HepG2 (cell line): ENCODE measurements around the gene KRTAP12-1. TPM values are rescaled to one million over a fixed set of nuclear protein-coding genes. Genes with fewer than 3 reads are reported as not detected.

ENCODE experiments used
- ATAC-seq: fragments of 200-7000 bp; cut with Tn5 transposase; 3 replicates; pipeline ENCODE4 v1.9.1; 2020; ENCODE audit warnings: mild to moderate bottlenecking, moderate library complexity
- BruUV-seq: library from RNA; stranded (reverse); fragments of 400-500 nt; replicated peaks from 2 replicates; lab custom pipeline; 2021; lab: Mats Ljungman, UMichigan
- CTCF ChIA-PET: fragments of 300-600 bp; formaldehyde crosslinking; extraction: SDS; loops from one replicate; lab custom pipeline; 2021; ENCODE audit warnings: low total read pairs, inconsistent platforms, low intra/inter-chr PET ratio; lab: Yijun Ruan, JAX
- POLR2A ChIA-PET: fragments of 350-600 bp; sonication (Branson Sonifier 250); formaldehyde crosslinking; loops from one replicate; lab custom pipeline; 2020; ENCODE audit warnings: antibody characterized with exemption, inconsistent platforms; lab: Yijun Ruan, JAX
- DNase-seq: peaks from one replicate; pipeline ENCODE4 v3.0.0-alpha.2; 2015; ENCODE audit warnings: low spot score
- FAIRE-seq: peaks from 3 replicates; lab custom pipeline; 2011; peaks lifted over from hg19 to GRCh38; lab: Jason Lieb, UNC
- H2AFZ ChIP-seq: one replicate; pipeline ENCODE4 v1.6.1; 2011; ENCODE audit warnings: low read length, inconsistent platforms
- H3K27ac ChIP-seq: fragments of 300-600 bp; 3 replicates; pipeline ENCODE4 v1.8.0; 2011; ENCODE audit warnings: mixed run types, mild to moderate bottlenecking, mixed read lengths, low read length, inconsistent platforms; ENCODE audit not compliant: insufficient read depth; ENCODE audit errors: extremely low read length
- H3K27me3 ChIP-seq, 2 experiments: fragments of 200-600 bp in 1 of 2; 2 replicates in 1 of 2; 3 replicates in 1 of 2; pipeline versions ENCODE4 v1.6.0 to v1.8.0; 2011; ENCODE audit warnings: low read length in 2 of 2, mild to moderate bottlenecking in 2 of 2, moderate library complexity in 2 of 2, inconsistent platforms in 1 of 2; ENCODE audit not compliant: insufficient read depth in 2 of 2, control insufficient read depth in 1 of 2
- H3K36me3 ChIP-seq, 2 experiments: fragments of 200-600 bp in 1 of 2; replicated peaks in 1 of 2; 2 replicates in 1 of 2; 3 replicates in 1 of 2; pipeline versions ENCODE4 v1.5.1 to v1.8.0; 2011; ENCODE audit warnings: low read length in 2 of 2, inconsistent platforms in 1 of 2; ENCODE audit not compliant: insufficient read depth in 2 of 2, control insufficient read depth in 1 of 2
- H3K4me1 ChIP-seq: 2 replicates; pipeline ENCODE4 v1.5.1; 2012; ENCODE audit warnings: low read length, inconsistent platforms; ENCODE audit not compliant: insufficient read depth
- H3K4me2 ChIP-seq: 2 replicates; pipeline ENCODE4 v1.6.0; 2011; ENCODE audit warnings: low read depth, low read length, inconsistent platforms
- H3K4me3 ChIP-seq, 3 experiments: fragments of 200-600 bp in 1 of 3; sonication (generic), shearing (Covaris generic) in 1 of 3; replicated peaks in 1 of 3; 2 replicates each; pipeline ENCODE4 v1.5.1; 2011 to 2016; ENCODE audit warnings: low read length in 3 of 3, inconsistent platforms in 2 of 3, low read depth in 2 of 3, mild to moderate bottlenecking in 2 of 3, control low read depth in 1 of 3, mixed read lengths in 1 of 3; ENCODE audit not compliant: insufficient read depth in 1 of 3
- H3K79me2 ChIP-seq: one replicate; pipeline ENCODE4 v1.6.1; 2011; ENCODE audit warnings: low read length, inconsistent platforms; ENCODE audit not compliant: insufficient read depth
- H3K9ac ChIP-seq: 2 replicates; pipeline ENCODE4 v1.6.0; 2011; ENCODE audit warnings: mild to moderate bottlenecking, low read depth, low read length, inconsistent platforms; ENCODE audit not compliant: insufficient read depth
- H3K9me3 ChIP-seq: 2 replicates; pipeline ENCODE4 v1.5.1; 2012; ENCODE audit warnings: mild to moderate bottlenecking, low read length
- H4K20me1 ChIP-seq: 2 replicates; pipeline ENCODE4 v1.6.0; 2011; ENCODE audit warnings: inconsistent platforms, mild to moderate bottlenecking, low read length, moderate library complexity; ENCODE audit not compliant: insufficient read depth
- CBFB ChIP-seq: sonication (generic); formaldehyde crosslinking; IDR thresholded peaks from 2 replicates; pipeline ENCODE4 v1.4.0; 2020; ENCODE audit warnings: missing genetic modification reagents
- DNMT3B ChIP-seq: conservative IDR thresholded peaks from 2 replicates; pipeline ENCODE4 v1.6.1; 2016; ENCODE audit warnings: missing biosample characterization, control low read depth
- EED ChIP-seq: sonication (generic); formaldehyde crosslinking; IDR thresholded peaks from 2 replicates; pipeline ENCODE4 v1.5.0; 2020; ENCODE audit warnings: mild to moderate bottlenecking, missing genetic modification reagents
- ETV6 ChIP-seq: sonication (generic); formaldehyde crosslinking; conservative IDR thresholded peaks from 2 replicates; pipeline ENCODE4 v1.4.0; 2020; ENCODE audit warnings: missing genetic modification reagents
- JUNB ChIP-seq: sonication (generic); formaldehyde crosslinking; IDR thresholded peaks from 2 replicates; pipeline ENCODE4 v1.8.0; 2022; ENCODE audit warnings: missing genetic modification reagents, mild to moderate bottlenecking, borderline replicate concordance
- JUND ChIP-seq: sonication (generic); formaldehyde crosslinking; IDR thresholded peaks from 2 replicates; pipeline ENCODE4 v1.8.0; 2022; ENCODE audit warnings: mild to moderate bottlenecking, missing genetic modification reagents
- MAZ ChIP-seq, 2 experiments: sonication (generic) in 1 of 2; formaldehyde crosslinking in 1 of 2; IDR thresholded peaks; 2 replicates each; pipeline versions ENCODE4 v1.5.0 to v1.6.1; 2012 to 2020; ENCODE audit warnings: low read depth in 2 of 2, mild to moderate bottlenecking in 2 of 2, borderline replicate concordance in 1 of 2, improper control_type of control experiment in 1 of 2, low read length in 1 of 2, missing genetic modification reagents in 1 of 2, moderate library complexity in 1 of 2
- NCOA5 ChIP-seq: sonication (generic); formaldehyde crosslinking; IDR thresholded peaks from 2 replicates; pipeline ENCODE4 v1.4.0; 2020; ENCODE audit warnings: missing genetic modification reagents
- PRMT3 ChIP-seq: sonication (generic); formaldehyde crosslinking; IDR thresholded peaks from 2 replicates; pipeline ENCODE4 v1.8.1; 2022; ENCODE audit warnings: low read depth, mild to moderate bottlenecking, moderate library complexity, missing genetic modification reagents, borderline replicate concordance
- TARDBP ChIP-seq: sonication (generic); formaldehyde crosslinking; IDR thresholded peaks from 2 replicates; pipeline ENCODE4 v1.8.0; 2022; ENCODE audit warnings: mild to moderate bottlenecking, missing genetic modification reagents
- TP53 ChIP-seq: sonication (generic); formaldehyde crosslinking; conservative IDR thresholded peaks from 2 replicates; pipeline ENCODE4 v1.4.0; 2020; ENCODE audit warnings: missing genetic modification reagents
- ZBTB38 ChIP-seq: sonication (generic); formaldehyde crosslinking; IDR thresholded peaks from 2 replicates; pipeline ENCODE4 v1.5.1; 2020; ENCODE audit warnings: mild to moderate bottlenecking, missing genetic modification reagents
- ZKSCAN1 ChIP-seq: fragments of 150-350 bp; IDR thresholded peaks from 2 replicates; pipeline ENCODE4 v1.6.1; 2014; ENCODE audit warnings: low read length
- ZNF674 ChIP-seq: sonication (generic); formaldehyde crosslinking; IDR thresholded peaks from 2 replicates; pipeline ENCODE4 v1.5.0; 2020; ENCODE audit warnings: low read depth, mild to moderate bottlenecking, missing genetic modification reagents
- ZNF891 ChIP-seq: sonication (generic); formaldehyde crosslinking; IDR thresholded peaks from 2 replicates; pipeline ENCODE4 v1.5.0; 2020; ENCODE audit warnings: mild to moderate bottlenecking, missing genetic modification reagents
- WGBS: methylation state at CpG from one replicate; pipeline ENCODE4 v1.1.6; 2017; ENCODE audit warnings: low lambda C conversion rate; 5-methylcytosine and 5-hydroxymethylcytosine counted together
- in situ Hi-C: cut with HindIII; loops from 2 replicates; pipeline ENCODE4 v1.10.0; 2017; ENCODE audit warnings: low pct_unique_long_range_greater_than_20kb; ENCODE audit not compliant: extremely low pct_ligation_motif_present
- intact Hi-C: fragments of 100-400 bp; cut with micrococcal nuclease; formaldehyde crosslinking; loops from one replicate; pipeline ENCODE4 v1.10.0; 2022; ENCODE audit not compliant: unreplicated experiment
- polyA plus RNA-seq, 8 experiments: library from polyadenylated mRNA; depleted of rRNA in 3 of 8; stranded (reverse) in 7 of 8; unstranded in 1 of 8; fragments of >200 nt; fragmentation: Illumina TruSeq in 4 of 8; extraction: Trizol in 4 of 8; gene quantifications; 2 replicates each; pipeline versions ENCODE4 v1.2.1 to v1.2.3, GENCODE V29; 2011 to 2016; ENCODE audit warnings: low read depth in 4 of 8, missing spikeins in 1 of 8, mixed read lengths in 1 of 8; ENCODE audit not compliant: insufficient read depth in 1 of 8
- total RNA-seq, 5 experiments: library from RNA; depleted of rRNA; stranded (reverse); fragments of >200 nt; fragmentation: Illumina TruSeq; extraction: Trizol; gene quantifications; 2 replicates each; pipeline ENCODE4 v1.2.3, GENCODE V29; 2016; ENCODE audit warnings: low read depth in 1 of 5
- TF ChIP-seq, protein P1 (sequence below): sonication (generic); formaldehyde crosslinking; IDR thresholded peaks from 2 replicates; pipeline ENCODE4 v1.4.0; 2020; ENCODE audit warnings: missing genetic modification reagents

The KRTAP12-1 gene
- total and polyA plus RNA-seq, 2 of the 13 experiments (the other 11 are each of a cell fraction or from before 2014, with no cell fraction given), result not detected

DNA sequence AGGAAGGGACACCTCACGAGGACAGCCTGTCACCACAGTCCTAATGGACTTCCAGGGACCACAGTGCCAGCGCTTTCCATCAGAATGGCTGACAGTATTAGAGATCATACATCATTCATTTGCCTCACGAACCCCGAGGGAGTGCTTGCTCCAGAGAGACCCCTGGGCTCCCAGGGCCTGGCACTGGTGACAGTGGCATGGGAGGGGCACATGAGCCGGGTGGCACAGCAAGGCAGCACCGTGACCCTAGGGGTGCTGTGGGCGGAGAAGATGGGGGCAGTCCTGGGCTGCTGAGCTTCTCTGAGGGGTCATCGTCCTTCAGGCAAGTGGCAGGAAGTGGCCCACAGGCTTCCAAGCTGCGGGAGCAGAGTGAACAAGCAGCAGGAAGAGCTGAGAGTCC, 45.8 kb upstream of the KRTAP12-1 start (continued):
- TF ChIP-seq, protein P1, sequence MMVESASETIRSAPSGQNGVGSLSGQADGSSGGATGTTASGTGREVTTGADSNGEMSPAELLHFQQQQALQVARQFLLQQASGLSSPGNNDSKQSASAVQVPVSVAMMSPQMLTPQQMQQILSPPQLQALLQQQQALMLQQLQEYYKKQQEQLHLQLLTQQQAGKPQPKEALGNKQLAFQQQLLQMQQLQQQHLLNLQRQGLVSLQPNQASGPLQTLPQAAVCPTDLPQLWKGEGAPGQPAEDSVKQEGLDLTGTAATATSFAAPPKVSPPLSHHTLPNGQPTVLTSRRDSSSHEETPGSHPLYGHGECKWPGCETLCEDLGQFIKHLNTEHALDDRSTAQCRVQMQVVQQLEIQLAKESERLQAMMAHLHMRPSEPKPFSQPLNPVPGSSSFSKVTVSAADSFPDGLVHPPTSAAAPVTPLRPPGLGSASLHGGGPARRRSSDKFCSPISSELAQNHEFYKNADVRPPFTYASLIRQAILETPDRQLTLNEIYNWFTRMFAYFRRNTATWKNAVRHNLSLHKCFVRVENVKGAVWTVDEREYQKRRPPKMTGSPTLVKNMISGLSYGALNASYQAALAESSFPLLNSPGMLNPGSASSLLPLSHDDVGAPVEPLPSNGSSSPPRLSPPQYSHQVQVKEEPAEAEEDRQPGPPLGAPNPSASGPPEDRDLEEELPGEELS (CRISPR knock-in tag), result no peak
- no peak for TF ChIP-seq MAZ (IDR thresholded peaks at IDR 0.05; ENCODE audit: borderline replicate concordance, low read depth, low read length)
- no peak for TF ChIP-seq MAZ (CRISPR knock-in tag; IDR thresholded peaks at IDR 0.05; ENCODE audit: low read depth)
- TF ChIP-seq ZBTB38, result no peak
- TF ChIP-seq TARDBP (CRISPR knock-in tag), result no peak
- no peak for TF ChIP-seq JUND (CRISPR knock-in tag)

DNA sequence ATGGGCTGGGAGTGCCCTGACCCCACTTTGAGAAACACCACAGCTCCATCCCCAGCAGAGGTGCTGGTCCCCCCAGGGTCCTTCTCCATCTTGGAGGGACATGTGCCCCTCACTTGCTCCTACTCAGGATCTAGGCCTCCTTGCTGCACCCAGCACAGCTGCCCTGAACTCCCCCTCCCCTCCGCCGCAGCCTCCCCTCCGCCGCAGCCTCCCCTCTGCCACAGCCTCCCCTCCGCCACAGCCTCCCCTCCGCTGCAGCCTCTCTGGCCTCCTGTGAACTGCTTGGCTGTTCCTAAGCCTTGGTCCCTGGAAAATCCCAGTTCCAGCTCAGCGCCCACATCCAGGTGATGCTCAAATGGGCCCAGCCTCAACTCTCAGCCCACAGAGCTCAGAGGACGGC, 45.4 kb upstream of the KRTAP12-1 start:
- Histone ChIP-seq H3K79me2 (no peaks in the 10 kb centered on the region), H3K9ac (no peak overlapping the region), H3K4me1 (peaks cover 23% of the 10 kb centered on the region), H3K9me3 (no peaks in the 10 kb centered on the region), H4K20me1 (no peaks in the 10 kb centered on the region), H3K4me2 (no peak overlapping the region), H2AFZ (no peak overlapping the region), H3K27ac (no peak overlapping the region), H3K27me3 (peaks cover 0 to 41% of the 10 kb centered on the region in 2 experiments; a peak in 3 of 5 replicates), H3K4me3 (no peak overlapping the region), H3K36me3 (no peaks in the 10 kb centered on the region)
- WGBS, result 86% methylated on average over 7 of the region's 8 CpGs
- intact Hi-C loops, result no loop called here
- no peak for ATAC-seq
- no peak for DNase-seq
- in situ Hi-C loops, result no loop called here
- BruUV-seq, result no TSS peak
- POLR2A ChIA-PET, result no interaction called here
- CTCF ChIA-PET, result no interaction called here
- TF ChIP-seq PRMT3 (no peak), NCOA5 (CRISPR knock-in tag) (no peak), TP53 (CRISPR knock-in tag) (no peak), DNMT3B (CRISPR knock-in tag) (no peak), EED (CRISPR knock-in tag) (no peak), JUNB (CRISPR knock-in tag) (no peak), ZNF674 (CRISPR knock-in tag) (no peak), ZKSCAN1 (no peak), CBFB (CRISPR knock-in tag) (no peak), ETV6 (CRISPR knock-in tag) (no peak), ZNF891 (CRISPR knock-in tag) (no peak)
- no peak for FAIRE-seq
